GM21360 (cell line): Measurements from ENCODE around the gene ERCC6L2.

ENCODE experiments used
- ATAC-seq: cut with Tn5 transposase; IDR thresholded peaks from one replicate; pipeline ENCODE4 v1.9.1; 2021; ENCODE audit warnings: mild to moderate bottlenecking, moderate library complexity; ENCODE audit not compliant: unreplicated experiment

Gene ERCC6L2

GRCh38 chr9:95920017-95920416, 44.5 kb downstream of the ERCC6L2 start:
- ATAC-seq: no peak

GRCh38 chr9:95923794-95924193, 48.3 kb downstream of the ERCC6L2 start:
- ATAC-seq: no peak

GRCh38 chr9:95924987-95925386, 49.5 kb downstream of the ERCC6L2 start:
- no peak for ATAC-seq

- no peak for ATAC-seq
Measured at GRCh38 chr9:95927271-95928004, 51.9 kb downstream of the ERCC6L2 start.

- no peak for ATAC-seq
Measured at GRCh38 chr9:95930277-95930676, 54.8 kb downstream of the ERCC6L2 start.

GRCh38 chr9:95935861-95936578, 60.5 kb downstream of the ERCC6L2 start:
- no peak for ATAC-seq

- ATAC-seq: no peak
Measured at GRCh38 chr9:95936579-95937075, 61.1 kb downstream of the ERCC6L2 start.

- no peak for ATAC-seq
Measured at GRCh38 chr9:95937131-95937530, 61.6 kb downstream of the ERCC6L2 start.

GRCh38 chr9:95938724-95939123, 63.2 kb downstream of the ERCC6L2 start:
- ATAC-seq: no peak

- ATAC-seq: no peak
Measured at GRCh38 chr9:95939472-95939871, 64.0 kb downstream of the ERCC6L2 start.

GRCh38 chr9:95940265-95940664, 64.8 kb downstream of the ERCC6L2 start:
- no peak for ATAC-seq

GRCh38 chr9:95942016-95942415, 66.5 kb downstream of the ERCC6L2 start:
- ATAC-seq: no peak

- ATAC-seq: no peak
Measured at GRCh38 chr9:95947118-95947517, 71.6 kb downstream of the ERCC6L2 start.

- ATAC-seq: no peak
Measured at GRCh38 chr9:95952471-95952870, 77.0 kb downstream of the ERCC6L2 start.

GRCh38 chr9:95953986-95954385, 78.5 kb downstream of the ERCC6L2 start:
- no peak for ATAC-seq

GRCh38 chr9:95954940-95955339, 79.4 kb downstream of the ERCC6L2 start:
- ATAC-seq: no peak

GRCh38 chr9:95962936-95963335, 87.4 kb downstream of the ERCC6L2 start:
- ATAC-seq: no peak

GRCh38 chr9:95963659-95964058, 88.2 kb downstream of the ERCC6L2 start:
- ATAC-seq: no peak

GRCh38 chr9:95966306-95966705, 90.8 kb downstream of the ERCC6L2 start:
- no peak for ATAC-seq

GRCh38 chr9:95970317-95970716, 94.8 kb downstream of the ERCC6L2 start:
- no peak for ATAC-seq

GRCh38 chr9:95971815-95972214, 96.3 kb downstream of the ERCC6L2 start:
- no peak for ATAC-seq

- ATAC-seq: no peak
Measured at GRCh38 chr9:95974389-95974788, 98.9 kb downstream of the ERCC6L2 start.
